Measurements from ENCODE around the gene ITGBL1.

GRCh38 chr13:101627556-101627943 is 175.1 kb downstream of the ITGBL1 start:
- TF ChIP-seq FOXK2 (IDR thresholded peaks at IDR 0.05) = no peak
- TF ChIP-seq, protein P1, sequence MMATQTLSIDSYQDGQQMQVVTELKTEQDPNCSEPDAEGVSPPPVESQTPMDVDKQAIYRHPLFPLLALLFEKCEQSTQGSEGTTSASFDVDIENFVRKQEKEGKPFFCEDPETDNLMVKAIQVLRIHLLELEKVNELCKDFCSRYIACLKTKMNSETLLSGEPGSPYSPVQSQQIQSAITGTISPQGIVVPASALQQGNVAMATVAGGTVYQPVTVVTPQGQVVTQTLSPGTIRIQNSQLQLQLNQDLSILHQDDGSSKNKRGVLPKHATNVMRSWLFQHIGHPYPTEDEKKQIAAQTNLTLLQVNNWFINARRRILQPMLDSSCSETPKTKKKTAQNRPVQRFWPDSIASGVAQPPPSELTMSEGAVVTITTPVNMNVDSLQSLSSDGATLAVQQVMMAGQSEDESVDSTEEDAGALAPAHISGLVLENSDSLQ (IDR thresholded peaks at IDR 0.05) = no peak
- TF ChIP-seq BHLHE40 (IDR thresholded peaks at IDR 0.05; ENCODE audit: borderline replicate concordance) = no peak
- TF ChIP-seq FOXM1 (IDR thresholded peaks at IDR 0.05; ENCODE audit: borderline replicate concordance) = no peak
